SH-SY5Y (cell line): Measurements from ENCODE around the gene OR8B12.

Experiments used
- GATA2 ChIP-seq: IDR thresholded peaks from 2 replicates; pipeline ENCODE4 v1.6.1; 2011; ENCODE audit warnings: mild to moderate bottlenecking, low read depth, low read length
- GATA3 ChIP-seq: IDR thresholded peaks from 2 replicates; pipeline ENCODE4 v1.6.1; 2011; ENCODE audit warnings: low read depth, mild to moderate bottlenecking, low read length, moderate library complexity

The OR8B12 gene, protein sequence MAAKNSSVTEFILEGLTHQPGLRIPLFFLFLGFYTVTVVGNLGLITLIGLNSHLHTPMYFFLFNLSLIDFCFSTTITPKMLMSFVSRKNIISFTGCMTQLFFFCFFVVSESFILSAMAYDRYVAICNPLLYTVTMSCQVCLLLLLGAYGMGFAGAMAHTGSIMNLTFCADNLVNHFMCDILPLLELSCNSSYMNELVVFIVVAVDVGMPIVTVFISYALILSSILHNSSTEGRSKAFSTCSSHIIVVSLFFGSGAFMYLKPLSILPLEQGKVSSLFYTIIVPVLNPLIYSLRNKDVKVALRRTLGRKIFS

DNA sequence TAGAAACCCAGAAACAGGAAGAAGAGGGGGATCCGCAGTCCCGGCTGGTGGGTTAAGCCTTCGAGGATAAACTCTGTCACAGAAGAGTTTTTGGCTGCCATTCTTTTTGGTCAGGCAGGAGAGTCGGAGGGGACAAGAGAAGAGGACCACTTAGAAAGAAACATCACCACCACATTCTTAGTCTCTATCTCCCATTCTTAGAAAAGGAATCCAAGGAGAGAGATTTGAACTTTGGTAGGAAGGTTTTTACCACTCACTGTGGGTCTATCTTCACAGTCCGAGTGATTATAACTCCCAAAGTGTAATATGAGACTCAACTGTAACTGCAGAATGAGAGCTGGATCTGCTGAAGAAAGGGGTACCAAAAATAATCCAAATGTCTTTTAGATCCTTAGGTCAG, at the start of gene OR8B12:
Gene OR8B12, minus strand, starts transcription at position 101 of the 400 bp plus-strand sequence. Its CDS starts 0 bp downstream, at position 101.
- TF ChIP-seq GATA3 (no peak), GATA2 (no peak)

DNA sequence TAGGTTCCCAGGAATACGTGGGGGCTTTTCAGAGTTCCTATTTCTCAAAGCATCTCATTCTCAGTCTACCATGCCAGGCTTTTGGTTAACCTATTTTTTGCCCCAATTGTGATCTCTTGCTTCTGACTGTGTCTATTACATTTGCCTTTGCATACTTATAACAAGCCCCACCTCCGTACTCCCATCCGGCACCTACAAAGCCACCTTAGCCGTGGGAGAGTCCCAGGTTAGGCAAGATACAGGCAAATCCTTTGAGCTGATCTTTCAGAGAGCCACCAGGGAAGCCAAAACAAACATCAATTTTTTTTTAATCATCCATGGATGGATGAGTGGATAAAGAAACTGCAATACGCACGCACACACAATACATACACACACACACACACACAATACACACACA, 49.2 kb upstream of the OR8B12 start:
- no peak for TF ChIP-seq GATA2
- no peak for TF ChIP-seq GATA3

- TF ChIP-seq GATA2 = no peak
- no peak for TF ChIP-seq GATA3
Measured at GRCh38 chr11:124591430-124591829, 48.0 kb upstream of the OR8B12 start.

GRCh38 chr11:124586238-124586860, 42.9 kb upstream of the OR8B12 start:
- TF ChIP-seq GATA2 = no peak
- no peak for TF ChIP-seq GATA3

DNA sequence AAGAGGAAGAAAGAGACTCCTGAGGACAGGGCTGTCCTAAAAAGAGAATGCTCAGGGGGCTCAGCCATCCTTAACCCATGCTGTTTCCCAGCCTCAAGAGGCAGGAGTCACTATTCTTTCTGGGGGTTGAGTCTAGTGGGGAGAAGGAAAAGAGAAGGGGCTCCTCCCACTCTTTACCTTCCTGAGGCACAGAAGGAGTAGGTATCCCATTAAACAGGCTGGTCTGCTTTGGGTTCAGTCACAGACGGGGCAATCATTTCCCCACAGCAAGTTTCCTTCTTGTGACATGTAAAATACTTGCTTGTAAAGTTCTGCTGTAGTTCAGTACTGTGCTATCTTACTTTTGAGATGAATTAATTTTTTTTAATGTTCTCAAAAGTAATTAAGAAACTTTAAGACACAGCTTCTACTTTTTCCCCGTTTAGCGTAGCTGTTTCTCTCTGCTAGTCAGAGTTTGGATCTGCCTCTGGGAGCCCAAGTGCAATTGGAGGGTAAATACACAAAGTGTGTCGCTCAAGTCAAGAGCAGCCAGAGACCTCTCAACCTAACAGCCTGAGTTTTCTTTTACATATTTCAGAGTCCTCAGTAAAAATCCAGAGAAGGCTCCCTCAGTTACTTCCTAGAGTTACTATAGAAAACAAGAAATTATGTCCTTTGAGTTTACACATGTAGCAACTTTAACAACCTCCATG, 41.4 kb upstream of the OR8B12 start:
- TF ChIP-seq GATA2 (no peak), GATA3 (no peak)

- TF ChIP-seq GATA2 (no peak), GATA3 (no peak)
Measured at GRCh38 chr11:124583781-124584180, 40.3 kb upstream of the OR8B12 start.

GRCh38 chr11:124582565-124582964, 39.1 kb upstream of the OR8B12 start:
- no peak for TF ChIP-seq GATA3
- TF ChIP-seq GATA2 = no peak

GRCh38 chr11:124581817-124582216, 38.4 kb upstream of the OR8B12 start:
- no peak for TF ChIP-seq GATA2
- no peak for TF ChIP-seq GATA3

GRCh38 chr11:124578761-124579160, 35.3 kb upstream of the OR8B12 start:
- TF ChIP-seq GATA2 (no peak), GATA3 (no peak)

DNA sequence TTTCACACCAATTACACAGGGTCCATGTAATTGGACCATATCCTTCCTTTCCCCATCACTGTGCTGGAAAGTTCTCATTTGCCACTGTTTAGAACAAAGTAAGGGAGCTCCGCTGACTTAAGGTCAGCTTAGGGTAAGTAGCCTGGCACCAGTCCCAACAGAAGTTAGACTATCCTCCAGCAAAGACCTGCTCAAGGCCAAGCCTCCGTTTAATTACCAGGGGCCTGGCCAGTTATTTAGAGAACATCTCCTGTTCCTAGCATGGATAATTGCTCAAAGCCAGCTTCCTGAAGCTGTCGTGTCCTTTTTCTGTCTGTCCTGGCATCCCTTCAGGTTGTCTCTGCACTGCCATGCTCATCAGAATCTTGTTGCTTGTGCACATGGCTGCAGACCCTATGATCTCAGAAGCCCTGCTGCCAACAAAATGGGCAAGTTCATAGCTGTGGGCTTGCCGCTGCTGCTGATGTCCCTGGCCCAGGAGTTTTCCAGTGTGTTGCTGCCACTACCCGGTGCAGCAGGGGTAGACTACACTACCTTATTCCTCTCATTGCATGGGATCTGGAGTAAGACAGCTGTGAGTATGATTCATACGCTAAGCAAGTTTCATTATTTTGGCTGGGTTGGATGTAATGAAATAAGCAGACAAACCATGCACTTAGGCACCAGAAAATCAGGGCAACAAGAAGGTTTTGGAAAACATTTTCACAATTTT, 34.4 kb upstream of the OR8B12 start:
- TF ChIP-seq GATA2 = no peak
- no peak for TF ChIP-seq GATA3

- TF ChIP-seq GATA3 = no peak
- TF ChIP-seq GATA2 = no peak
Measured at GRCh38 chr11:124570160-124570559, 26.7 kb upstream of the OR8B12 start.

DNA sequence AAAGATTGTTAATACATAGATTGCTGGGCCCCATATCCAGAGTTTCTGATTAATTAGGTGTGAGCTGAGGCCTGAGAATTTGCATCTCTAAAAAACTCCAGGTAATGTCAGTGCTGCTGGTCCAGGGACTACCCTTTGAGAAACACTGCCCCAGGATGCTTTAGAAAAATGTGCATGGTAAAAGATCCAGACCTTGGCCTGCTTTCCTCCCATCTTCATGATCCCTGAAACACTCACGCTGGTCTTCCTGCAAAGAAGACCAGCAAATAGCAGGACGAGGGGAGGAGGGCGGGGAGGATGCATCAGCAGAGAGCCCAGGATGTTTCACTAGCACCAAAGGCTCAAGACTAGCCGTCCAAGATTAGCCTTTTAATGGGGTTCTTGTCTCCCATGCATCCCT, 26.2 kb upstream of the OR8B12 start, which contains the start of gene OR8A1:
Gene OR8A1, plus strand, starts transcription at position 301 of the 400 bp plus-strand sequence. CDS start 123 bp downstream, outside the sequence.
- no peak for TF ChIP-seq GATA2

DNA sequence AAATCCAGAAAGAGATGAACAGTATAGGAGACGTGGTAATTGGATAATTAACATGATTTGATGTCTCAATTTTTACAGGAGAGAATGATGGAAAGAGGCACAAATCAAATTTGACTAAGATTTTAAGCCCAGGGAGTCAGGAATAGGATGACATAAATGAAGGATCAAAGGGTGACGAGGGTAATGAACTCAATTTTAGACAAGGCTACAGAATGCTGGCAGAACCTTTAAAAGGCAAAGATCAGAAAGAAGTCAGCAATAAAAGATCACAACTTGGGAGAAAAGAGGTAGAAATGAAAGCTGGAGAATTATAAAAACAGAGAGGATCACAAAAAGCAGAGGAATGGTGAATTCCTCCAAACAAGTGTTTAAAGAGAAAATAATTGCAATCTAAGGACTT, 13.4 kb upstream of the OR8B12 start:
- TF ChIP-seq GATA2 (no peak), GATA3 (no peak)

GRCh38 chr11:124551987-124552386, 8.5 kb upstream of the OR8B12 start:
- TF ChIP-seq GATA3 (no peak), GATA2 (no peak)
